Neural cell (in vitro differentiated cells): ENCODE results near the gene ARSB. TPM values are rescaled to one million over a fixed set of nuclear protein-coding genes. Genes with fewer than 3 reads are reported as not detected.

Experiments
- H2AFZ ChIP-seq: fragments of 200-600, 300-800 bp; sonication (generic), shearing (Covaris generic); 2 replicates; pipeline ENCODE4 v1.6.0; 2014; ENCODE audit warnings: low read depth, mild to moderate bottlenecking, antibody characterized with exemption, low read length, moderate library complexity
- H3F3A ChIP-seq: fragments of 200-600 bp; shearing (Covaris generic); 2 replicates; pipeline ENCODE4 v1.6.1; 2016; ENCODE audit warnings: mild to moderate bottlenecking, moderate library complexity, mixed read lengths, antibody characterized with exemption, low read length; ENCODE audit not compliant: insufficient read depth, poor library complexity, severe bottlenecking
- H3K27ac ChIP-seq: fragments of 200-600, 300-800 bp; sonication (generic), shearing (Covaris generic); 2 replicates; pipeline ENCODE4 v1.5.1; 2014; ENCODE audit warnings: mild to moderate bottlenecking, low read length, moderate library complexity
- H3K27me3 ChIP-seq: fragments of 300-800, 200-600 bp; sonication (generic), shearing (Covaris generic); 2 replicates; pipeline ENCODE4 v1.6.0; 2014; ENCODE audit warnings: mild to moderate bottlenecking, low read depth, low read length, moderate library complexity; ENCODE audit not compliant: insufficient read depth
- H3K36me3 ChIP-seq: fragments of 300-800, 200-600 bp; sonication (generic), shearing (Covaris generic); 2 replicates; pipeline ENCODE4 v1.5.1; 2014; ENCODE audit warnings: mild to moderate bottlenecking, antibody characterized with exemption, low read length, moderate library complexity; ENCODE audit not compliant: insufficient read depth
- H3K4me2 ChIP-seq: fragments of 300-800, 200-600 bp; sonication (generic), shearing (Covaris generic); 2 replicates; pipeline ENCODE4 v1.6.0; 2014; ENCODE audit warnings: mild to moderate bottlenecking, low read length
- H3K4me3 ChIP-seq: fragments of 300-800, 200-600 bp; sonication (generic), shearing (Covaris generic); 2 replicates; pipeline ENCODE4 v1.5.1; 2014; ENCODE audit warnings: mild to moderate bottlenecking, low read length, moderate library complexity
- H3K79me2 ChIP-seq: fragments of 200-600 bp; shearing (Covaris generic); replicated peaks from 2 replicates; pipeline ENCODE4 v1.6.0; 2014; ENCODE audit warnings: mild to moderate bottlenecking, low read length, moderate library complexity; ENCODE audit not compliant: insufficient read depth
- H3K9ac ChIP-seq: fragments of 300-800, 200-600 bp; sonication (generic), shearing (Covaris generic); 2 replicates; pipeline ENCODE4 v1.6.1; 2016; ENCODE audit warnings: mild to moderate bottlenecking, low read length, mixed read lengths
- H3K9me2 ChIP-seq: fragments of 200-600 bp; shearing (Covaris generic); 2 replicates; pipeline ENCODE4 v1.6.1; 2016; ENCODE audit warnings: mild to moderate bottlenecking, low read length, mixed read lengths; ENCODE audit not compliant: insufficient read depth
- H3K9me3 ChIP-seq: fragments of 200-600, 300-800 bp; sonication (generic), shearing (Covaris generic); 2 replicates; pipeline ENCODE4 v1.6.1; 2016; ENCODE audit warnings: mild to moderate bottlenecking, mixed run types, low read length, moderate library complexity, mixed read lengths
- H4K20me1 ChIP-seq: fragments of 200-600 bp; shearing (Covaris generic); 2 replicates; pipeline ENCODE4 v1.6.1; 2016; ENCODE audit warnings: mild to moderate bottlenecking, mixed run types; ENCODE audit not compliant: insufficient read depth
- CTCF ChIP-seq: fragments of 450-650 bp; IDR thresholded peaks from 2 replicates; pipeline ENCODE4 v1.5.1; 2014; ENCODE audit warnings: antibody characterized with exemption, mild to moderate bottlenecking, moderate library complexity; ENCODE audit not compliant: poor library complexity, severe bottlenecking
- EP300 ChIP-seq: fragments of 450-650 bp; conservative IDR thresholded peaks from 2 replicates; pipeline ENCODE4 v1.6.1; 2014; ENCODE audit warnings: antibody characterized with exemption, mild to moderate bottlenecking, moderate library complexity; ENCODE audit not compliant: poor library complexity, severe bottlenecking
- EZH2 ChIP-seq: fragments of 200-600, 300-800 bp; shearing (Covaris generic), sonication (generic); IDR thresholded peaks from 2 replicates; pipeline ENCODE4 v1.6.1; 2014; ENCODE audit warnings: antibody characterized with exemption, low read length, borderline replicate concordance, mild to moderate bottlenecking; ENCODE audit not compliant: insufficient read depth, poor library complexity, severe bottlenecking
- MXI1 ChIP-seq: fragments of 450-650 bp; conservative IDR thresholded peaks from 2 replicates; pipeline ENCODE4 v1.6.1; 2014; ENCODE audit warnings: antibody characterized with exemption, mild to moderate bottlenecking; ENCODE audit not compliant: poor library complexity, severe bottlenecking
- POLR2AphosphoS5 ChIP-seq: IDR thresholded peaks from 2 replicates; pipeline ENCODE4 v1.6.1; 2012
- RAD21 ChIP-seq: fragments of 450-650 bp; conservative IDR thresholded peaks from 2 replicates; pipeline ENCODE4 v1.6.1; 2014; ENCODE audit warnings: antibody characterized with exemption, mild to moderate bottlenecking, moderate library complexity
- SMC3 ChIP-seq: fragments of 450-650 bp; conservative IDR thresholded peaks from 2 replicates; pipeline ENCODE4 v1.6.1; 2014; ENCODE audit warnings: antibody characterized with exemption, mild to moderate bottlenecking, moderate library complexity; ENCODE audit not compliant: poor library complexity
- TAF1 ChIP-seq: IDR thresholded peaks from 2 replicates; pipeline ENCODE4 v1.6.1; 2012; ENCODE audit warnings: low read depth
- polyA plus RNA-seq: library from polyadenylated mRNA; depleted of rRNA; stranded (reverse); fragments of >200 nt; gene quantifications from 2 replicates; pipeline ENCODE4 v1.2.3, GENCODE V29; 2014
- TF ChIP-seq, protein P1 (sequence below): IDR thresholded peaks from 2 replicates; pipeline ENCODE4 v1.6.1; 2012; ENCODE audit warnings: borderline replicate concordance

ARSB gene
- polyA plus RNA-seq, 1 donor from 2014 or later, result 8.7 TPM

DNA sequence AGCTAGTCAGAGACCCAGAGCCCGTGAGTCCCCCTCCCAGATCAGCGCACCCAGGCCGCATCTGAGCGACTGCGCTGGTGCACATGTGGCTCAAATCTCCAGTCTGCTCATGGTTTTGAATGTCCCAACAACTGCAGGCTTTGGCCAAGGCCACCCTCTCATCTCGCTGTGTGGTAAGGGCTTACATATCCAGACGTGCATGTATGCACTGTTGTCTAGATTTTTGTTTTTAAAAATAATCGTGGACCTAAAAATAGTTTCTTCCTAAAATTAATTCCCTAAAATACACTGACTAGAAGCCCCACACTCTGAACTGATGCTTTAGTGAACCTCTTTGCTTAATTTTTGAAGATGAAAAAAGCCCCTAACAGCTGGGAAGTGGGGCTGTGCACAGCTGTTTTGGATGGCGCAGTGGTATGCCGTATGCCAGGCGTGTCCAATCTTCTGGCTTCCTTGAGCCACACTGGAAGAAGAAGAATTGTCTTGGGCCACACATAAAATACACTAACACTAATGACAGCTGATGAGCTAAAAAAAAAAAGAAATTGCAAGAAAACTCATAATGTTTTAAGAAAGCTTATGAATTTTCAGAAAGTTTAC, 193.5 kb downstream of the ARSB start:
- Histone ChIP-seq H3F3A (no peaks in the 10 kb centered on the region), H3K4me2 (no peak overlapping the region), H3K9ac (no peak overlapping the region), H3K9me2 (no peaks in the 10 kb centered on the region), H3K27me3 (no peaks in the 10 kb centered on the region), H3K4me3 (no peak overlapping the region), H3K36me3 (no peaks in the 10 kb centered on the region), H4K20me1 (no peaks in the 10 kb centered on the region), H3K9me3 (no peaks in the 10 kb centered on the region), H3K27ac (no peak overlapping the region), H2AFZ (no peak overlapping the region), H3K79me2 (no peaks in the 10 kb centered on the region)
- no peak for TF ChIP-seq SMC3
- no peak for TF ChIP-seq EP300
- TF ChIP-seq RAD21, result no peak
- no peak for TF ChIP-seq CTCF
- no peak for TF ChIP-seq MXI1
- TF ChIP-seq, protein P1, sequence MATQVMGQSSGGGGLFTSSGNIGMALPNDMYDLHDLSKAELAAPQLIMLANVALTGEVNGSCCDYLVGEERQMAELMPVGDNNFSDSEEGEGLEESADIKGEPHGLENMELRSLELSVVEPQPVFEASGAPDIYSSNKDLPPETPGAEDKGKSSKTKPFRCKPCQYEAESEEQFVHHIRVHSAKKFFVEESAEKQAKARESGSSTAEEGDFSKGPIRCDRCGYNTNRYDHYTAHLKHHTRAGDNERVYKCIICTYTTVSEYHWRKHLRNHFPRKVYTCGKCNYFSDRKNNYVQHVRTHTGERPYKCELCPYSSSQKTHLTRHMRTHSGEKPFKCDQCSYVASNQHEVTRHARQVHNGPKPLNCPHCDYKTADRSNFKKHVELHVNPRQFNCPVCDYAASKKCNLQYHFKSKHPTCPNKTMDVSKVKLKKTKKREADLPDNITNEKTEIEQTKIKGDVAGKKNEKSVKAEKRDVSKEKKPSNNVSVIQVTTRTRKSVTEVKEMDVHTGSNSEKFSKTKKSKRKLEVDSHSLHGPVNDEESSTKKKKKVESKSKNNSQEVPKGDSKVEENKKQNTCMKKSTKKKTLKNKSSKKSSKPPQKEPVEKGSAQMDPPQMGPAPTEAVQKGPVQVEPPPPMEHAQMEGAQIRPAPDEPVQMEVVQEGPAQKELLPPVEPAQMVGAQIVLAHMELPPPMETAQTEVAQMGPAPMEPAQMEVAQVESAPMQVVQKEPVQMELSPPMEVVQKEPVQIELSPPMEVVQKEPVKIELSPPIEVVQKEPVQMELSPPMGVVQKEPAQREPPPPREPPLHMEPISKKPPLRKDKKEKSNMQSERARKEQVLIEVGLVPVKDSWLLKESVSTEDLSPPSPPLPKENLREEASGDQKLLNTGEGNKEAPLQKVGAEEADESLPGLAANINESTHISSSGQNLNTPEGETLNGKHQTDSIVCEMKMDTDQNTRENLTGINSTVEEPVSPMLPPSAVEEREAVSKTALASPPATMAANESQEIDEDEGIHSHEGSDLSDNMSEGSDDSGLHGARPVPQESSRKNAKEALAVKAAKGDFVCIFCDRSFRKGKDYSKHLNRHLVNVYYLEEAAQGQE, result no peak

GRCh38 chr5:78787783-78788182, 197.3 kb downstream of the ARSB start:
- Histone ChIP-seq H2AFZ (no peak overlapping the region), H3F3A (no peaks in the 10 kb centered on the region), H3K9me3 (no peaks in the 10 kb centered on the region), H3K4me3 (no peak overlapping the region), H3K27me3 (no peaks in the 10 kb centered on the region), H3K9ac (no peak overlapping the region), H4K20me1 (no peaks in the 10 kb centered on the region), H3K9me2 (no peaks in the 10 kb centered on the region), H3K36me3 (no peaks in the 10 kb centered on the region), H3K27ac (no peak overlapping the region), H3K4me2 (no peak overlapping the region), H3K79me2 (no peaks in the 10 kb centered on the region)
- TF ChIP-seq MXI1, result no peak
- no peak for TF ChIP-seq TAF1
- TF ChIP-seq, protein P1, result no peak
- no peak for TF ChIP-seq EZH2
- no peak for TF ChIP-seq EP300
- TF ChIP-seq CTCF, result no peak
- TF ChIP-seq POLR2AphosphoS5, result no peak
- no peak for TF ChIP-seq SMC3
- no peak for TF ChIP-seq RAD21
